IMR-90 (cell line): Measurements from ENCODE around the gene TBC1D22A. TPM values are rescaled to one million over a fixed set of nuclear protein-coding genes. Genes with fewer than 3 reads are reported as not detected.

Experiments used
- ATAC-seq: fragments of 200-7000 bp; cut with Tn5 transposase; 2 replicates; pipeline ENCODE4 v1.9.1; 2020; ENCODE audit warnings: low read depth, mild to moderate bottlenecking, moderate library complexity
- BruUV-seq: library from RNA; stranded (reverse); fragments of 400-500 nt; replicated peaks from 2 replicates; lab custom pipeline; 2021; lab: Mats Ljungman, UMichigan
- CTCF ChIA-PET: fragments of 300-600 bp; formaldehyde crosslinking; extraction: SDS; loops from one replicate; lab custom pipeline; 2021; ENCODE audit warnings: antibody characterized with exemption; lab: Yijun Ruan, JAX
- POLR2A ChIA-PET: fragments of 300-600 bp; sonication (Branson Sonifier 250); formaldehyde crosslinking; loops from one replicate; lab custom pipeline; 2022; ENCODE audit warnings: antibody characterized with exemption; ENCODE audit not compliant: unreplicated experiment; lab: Charles Lee
- DNase-seq: peaks from one replicate; pipeline ENCODE4 v3.0.0; 2013
- H2AFZ ChIP-seq: replicated peaks from 2 replicates; pipeline ENCODE3; 2013; ENCODE audit warnings: low read length, mild to moderate bottlenecking; ENCODE audit not compliant: poor library complexity
- H2AK5ac ChIP-seq: 2 replicates; pipeline ENCODE4 v1.6.1; 2013; ENCODE audit warnings: low read depth, low read length, inconsistent platforms
- H2AK9ac ChIP-seq: replicated peaks from 2 replicates; pipeline ENCODE3; 2013; ENCODE audit warnings: mild to moderate bottlenecking, low read depth, low read length, moderate library complexity; ENCODE audit not compliant: poor library complexity
- H2BK120ac ChIP-seq: 2 replicates; pipeline ENCODE4 v1.6.1; 2013; ENCODE audit warnings: low read depth, low read length, inconsistent platforms
- H2BK15ac ChIP-seq: 3 replicates; pipeline ENCODE4 v1.6.1; 2013; ENCODE audit warnings: low read depth, low read length, inconsistent platforms
- H2BK20ac ChIP-seq: 2 replicates; pipeline ENCODE4 v1.6.1; 2013; ENCODE audit warnings: low read depth, mild to moderate bottlenecking, inconsistent platforms, low read length, moderate library complexity
- H2BK5ac ChIP-seq: 2 replicates; pipeline ENCODE4 v1.6.1; 2013; ENCODE audit warnings: mild to moderate bottlenecking, low read depth, low read length, inconsistent platforms; ENCODE audit not compliant: poor library complexity, severe bottlenecking
- H3K14ac ChIP-seq: replicated peaks from 2 replicates; pipeline ENCODE4 v1.6.1; 2013; ENCODE audit warnings: low read depth, low read length, inconsistent platforms
- H3K18ac ChIP-seq: 2 replicates; pipeline ENCODE4 v1.6.1; 2013; ENCODE audit warnings: low read depth, low read length, control low read depth
- H3K23ac ChIP-seq: 2 replicates; pipeline ENCODE4 v1.6.1; 2013; ENCODE audit warnings: low read depth, low read length, inconsistent platforms
- H3K27ac ChIP-seq: 2 replicates; pipeline ENCODE4 v1.5.1; 2013; ENCODE audit warnings: mild to moderate bottlenecking, control low read depth, low read length; ENCODE audit not compliant: insufficient read depth
- H3K27me3 ChIP-seq: 2 replicates; pipeline ENCODE4 v1.6.1; 2013; ENCODE audit warnings: low read length; ENCODE audit not compliant: control insufficient read depth, insufficient read depth
- H3K36me3 ChIP-seq: 2 replicates; pipeline ENCODE4 v1.6.1; 2013; ENCODE audit warnings: low read length, mixed read lengths; ENCODE audit not compliant: control insufficient read depth, insufficient read depth
- H3K4ac ChIP-seq: 2 replicates; pipeline ENCODE4 v1.6.1; 2013; ENCODE audit warnings: low read depth, low read length, inconsistent platforms
- H3K4me1 ChIP-seq: 2 replicates; pipeline ENCODE4 v1.6.1; 2013; ENCODE audit warnings: low read length, mixed read lengths; ENCODE audit not compliant: control insufficient read depth, insufficient read depth
- H3K4me2 ChIP-seq: 2 replicates; pipeline ENCODE4 v1.6.1; 2013; ENCODE audit warnings: low read depth, mild to moderate bottlenecking, control low read depth, low read length, moderate library complexity
- H3K4me3 ChIP-seq: 2 replicates; pipeline ENCODE4 v1.5.1; 2013; ENCODE audit warnings: low read depth, mild to moderate bottlenecking, control low read depth, low read length, moderate library complexity; ENCODE audit not compliant: insufficient read depth
- H3K56ac ChIP-seq: 2 replicates; pipeline ENCODE4 v1.6.1; 2013; ENCODE audit warnings: low read length, inconsistent platforms; ENCODE audit not compliant: insufficient read depth; ENCODE audit errors: extremely low read depth
- H3K79me1 ChIP-seq, 2 experiments: 2 replicates each; pipeline ENCODE4 v1.6.1; 2013; ENCODE audit warnings: low read length in 2 of 2, inconsistent platforms in 1 of 2, low read depth in 1 of 2
- H3K9ac ChIP-seq: 2 replicates; pipeline ENCODE4 v1.6.1; 2013; ENCODE audit warnings: low read depth, low read length, control low read depth
- H3K9me1 ChIP-seq: 2 replicates; pipeline ENCODE4 v1.6.1; 2013; ENCODE audit warnings: low read length, inconsistent platforms; ENCODE audit not compliant: insufficient read depth
- H3K9me3 ChIP-seq: 2 replicates; pipeline ENCODE4 v1.6.1; 2013; ENCODE audit warnings: low read length; ENCODE audit not compliant: control insufficient read depth, insufficient read depth
- H4K20me1 ChIP-seq: 2 replicates; pipeline ENCODE4 v1.6.1; 2013; ENCODE audit warnings: low read length, inconsistent platforms; ENCODE audit not compliant: insufficient read depth
- H4K5ac ChIP-seq: 2 replicates; pipeline ENCODE4 v1.6.1; 2013; ENCODE audit warnings: mild to moderate bottlenecking, low read depth, low read length, control low read depth
- H4K8ac ChIP-seq, 2 experiments: 2 replicates each; pipeline ENCODE4 v1.6.1; 2013; ENCODE audit warnings: low read depth in 2 of 2, low read length in 2 of 2, control low read depth in 1 of 2, inconsistent platforms in 1 of 2
- H4K91ac ChIP-seq: 2 replicates; pipeline ENCODE4 v1.6.1; 2013; ENCODE audit warnings: low read depth, low read length, inconsistent platforms; ENCODE audit not compliant: insufficient read depth
- CTCF ChIP-seq: conservative IDR thresholded peaks from 2 replicates; pipeline ENCODE4 v1.5.1; 2012; ENCODE audit warnings: mild to moderate bottlenecking, low read depth, low read length, improper control_type of control experiment
- MAFK ChIP-seq: IDR thresholded peaks from 2 replicates; pipeline ENCODE4 v1.6.1; 2012; ENCODE audit warnings: low read depth, low read length, improper control_type of control experiment
- MAZ ChIP-seq: IDR thresholded peaks from 2 replicates; pipeline ENCODE4 v1.6.1; 2012; ENCODE audit warnings: low read depth, mild to moderate bottlenecking, low read length, improper control_type of control experiment, moderate library complexity, borderline replicate concordance
- MXI1 ChIP-seq: IDR thresholded peaks from 2 replicates; pipeline ENCODE4 v1.6.1; 2012; ENCODE audit warnings: low read depth, mild to moderate bottlenecking, low read length, moderate library complexity, borderline replicate concordance
- NFE2L2 ChIP-seq: fragments of 150-350 bp; IDR thresholded peaks from 2 replicates; pipeline ENCODE4 v1.6.1; 2016; ENCODE audit warnings: low read depth, mild to moderate bottlenecking, low read length
- RAD21 ChIP-seq: IDR thresholded peaks from 2 replicates; pipeline ENCODE4 v1.6.1; 2012; ENCODE audit warnings: low read length, improper control_type of control experiment
- RCOR1 ChIP-seq: IDR thresholded peaks from 2 replicates; pipeline ENCODE4 v1.6.1; 2012; ENCODE audit warnings: mild to moderate bottlenecking, low read length, improper control_type of control experiment; ENCODE audit not compliant: insufficient replicate concordance
- SMC3 ChIP-seq: fragments of 150-350 bp; IDR thresholded peaks from 2 replicates; pipeline ENCODE4 v1.6.1; 2016; ENCODE audit warnings: low read depth, mild to moderate bottlenecking, antibody characterized with exemption, low read length, moderate library complexity
- USF2 ChIP-seq: fragments of 150-350 bp; IDR thresholded peaks from 2 replicates; pipeline ENCODE4 v1.6.1; 2017; ENCODE audit warnings: mild to moderate bottlenecking, antibody characterized with exemption, low read length, low read depth
- WGBS, 2 experiments: methylation state at CpG; one replicate each; pipeline versions ENCODE4 v1.1.5 to v1.1.7; 2013; ENCODE audit warnings: missing lambda C conversion rate in 2 of 2; ENCODE audit not compliant: insufficient read length in 1 of 2; ENCODE audit errors: extremely low coverage in 2 of 2; 5-methylcytosine and 5-hydroxymethylcytosine counted together
- dilution Hi-C: fragments of 300-500 bp; cut with HindIII; formaldehyde crosslinking; loops from one replicate; pipeline ENCODE4 v1.14.3; 2018; ENCODE audit warnings: low sequenced_read_pairs; ENCODE audit not compliant: unreplicated experiment
- in situ Hi-C: fragments of 300-500 bp; cut with MboI; formaldehyde crosslinking; loops from 3 replicates; pipeline ENCODE4 v1.14.3; 2019; ENCODE audit warnings: low sequenced_read_pairs, inconsistent platforms, mixed read lengths
- intact Hi-C: fragments of 100-400 bp; cut with micrococcal nuclease; formaldehyde crosslinking; loops from 2 replicates; pipeline ENCODE4 v1.10.0; 2022
- polyA plus RNA-seq, 3 experiments: library from polyadenylated mRNA; depleted of rRNA; stranded (reverse); fragments of >200 nt; gene quantifications; 2 replicates each; pipeline ENCODE4 v1.2.3, GENCODE V29; 2012; ENCODE audit warnings: low replicate concordance in 1 of 3
- total RNA-seq: library from RNA; depleted of rRNA; stranded (reverse); fragments of >200 nt; gene quantifications from 2 replicates; pipeline ENCODE4 v1.2.3, GENCODE V29; 2012

Gene TBC1D22A
- total and polyA plus RNA-seq, 2 of the 4 experiments (the other 2 are of a cell fraction) = 9.0 to 16.7 TPM

GRCh38 chr22:46726986-46727317 is 35.5 kb upstream of the TBC1D22A start:
- H3K4me2 ChIP-seq = no peak overlapping the region
- H3K4me3 ChIP-seq = no peak overlapping the region
- H3K56ac ChIP-seq = no peak overlapping the region
- no peaks in the 10 kb centered on the region for H3K27me3 ChIP-seq
- no peak overlapping the region for H3K23ac ChIP-seq
- intact Hi-C loops = no loop called here
- H3K9ac ChIP-seq = no peak overlapping the region
- H3K79me1 ChIP-seq = peaks cover 19 to 89% of the 10 kb centered on the region in 2 experiments
- H4K8ac ChIP-seq = no peak overlapping the region
- in situ Hi-C loops = no loop called here
- H2AK5ac ChIP-seq = no peak overlapping the region
- H3K18ac ChIP-seq = no peak overlapping the region
- no peak overlapping the region for H4K91ac ChIP-seq
- dilution Hi-C loops = no loop called here
- TF ChIP-seq USF2 = no peak
- no peak for TF ChIP-seq SMC3
- TF ChIP-seq MAZ = no peak
- TF ChIP-seq RAD21 = no peak
- TF ChIP-seq CTCF = no peak
- no peak for TF ChIP-seq RCOR1
- no peak for TF ChIP-seq MAFK
- no peak for TF ChIP-seq NFE2L2
- no peak for TF ChIP-seq MXI1
- H4K20me1 ChIP-seq = peaks cover 79% of the 10 kb centered on the region
- no TSS peak for BruUV-seq
- DNase-seq = no peak
- no peak overlapping the region for H2BK15ac ChIP-seq
- H3K14ac ChIP-seq = no peak overlapping the region
- no peak overlapping the region for H4K5ac ChIP-seq
- no peak overlapping the region for H2BK120ac ChIP-seq
- no peak for ATAC-seq
- peaks cover 14% of the 10 kb centered on the region for H3K4me1 ChIP-seq
- no peak overlapping the region for H2BK5ac ChIP-seq
- peaks cover 35% of the 10 kb centered on the region for H3K36me3 ChIP-seq
- no peak overlapping the region for H3K4ac ChIP-seq
- 100% methylated on average over 3 of the region's 3 CpGs; no CpG with 5 or more reads in 1 of the 2 experiments for WGBS, 2 experiments
- H3K9me1 ChIP-seq = peaks cover 6% of the 10 kb centered on the region
- H2AFZ ChIP-seq = no peak overlapping the region
- H3K27ac ChIP-seq = no peak overlapping the region
- H3K9me3 ChIP-seq = no peaks in the 10 kb centered on the region
- CTCF ChIA-PET = no interaction called here
- no peak overlapping the region for H2BK20ac ChIP-seq
- POLR2A ChIA-PET = no interaction called here
- H2AK9ac ChIP-seq = no peak overlapping the region
